GM21390 (cell line): ENCODE data around the gene ITPR2.
"Not testable (repeated sequence)": the region's sequence is repeated elsewhere in the genome, so short reads cannot be mapped to it uniquely, and the experiment has no call there.

Experiments used
- ATAC-seq: cut with Tn5 transposase; IDR thresholded peaks from one replicate; pipeline ENCODE4 v1.9.1; 2021; ENCODE audit not compliant: unreplicated experiment

The ITPR2 gene

DNA sequence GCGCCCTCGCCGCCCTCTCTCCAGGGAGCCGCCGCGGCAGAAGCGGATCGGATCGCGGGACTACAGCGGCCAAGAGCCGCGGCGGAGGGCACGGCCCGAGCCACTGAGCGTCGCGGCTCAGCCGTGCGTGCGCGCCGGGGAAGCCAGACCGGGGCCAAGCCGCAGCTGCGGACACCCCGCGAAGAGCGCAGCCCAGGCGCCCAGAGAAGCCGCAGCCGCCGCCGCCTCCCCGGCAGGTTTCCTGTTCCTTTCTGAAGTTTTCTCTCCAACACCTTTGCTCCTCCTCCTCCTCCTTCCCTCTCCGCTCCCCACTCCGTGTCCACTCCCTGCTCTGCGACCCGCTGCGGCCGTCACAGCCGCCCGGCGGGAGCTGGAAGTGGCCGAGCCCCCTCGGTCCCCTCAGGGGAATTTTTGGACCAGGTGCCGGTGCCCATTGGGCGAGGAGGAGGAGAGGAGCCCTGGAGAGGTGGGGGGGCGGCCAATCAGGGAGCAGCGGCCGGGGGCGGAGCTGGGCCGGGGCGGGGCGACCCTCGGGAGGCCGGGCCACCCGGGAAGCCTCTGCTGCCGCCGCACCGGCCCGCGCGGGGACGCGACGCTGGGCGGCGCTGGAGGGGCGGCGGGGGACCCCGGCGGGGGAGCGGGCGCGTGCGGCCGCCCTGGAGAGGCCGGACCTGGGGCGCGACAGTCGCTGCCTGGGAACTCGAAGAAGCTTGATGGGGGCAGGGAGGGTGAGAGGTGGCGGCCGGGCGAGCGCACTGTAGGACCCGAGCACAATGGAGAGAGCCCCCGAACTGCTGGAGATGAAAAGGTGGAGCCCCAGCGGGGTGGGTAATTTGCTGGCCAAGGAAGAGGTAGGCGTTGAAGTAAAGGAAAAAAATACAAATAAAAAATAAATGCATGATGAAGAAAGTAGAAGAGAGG lies at the start of gene ITPR2:
TSS of gene ITPR2 (minus strand) at position 373 of the 921 bp plus-strand sequence. CDS start 413 bp downstream, outside the sequence.
- peak; percentile 66 for ATAC-seq

DNA sequence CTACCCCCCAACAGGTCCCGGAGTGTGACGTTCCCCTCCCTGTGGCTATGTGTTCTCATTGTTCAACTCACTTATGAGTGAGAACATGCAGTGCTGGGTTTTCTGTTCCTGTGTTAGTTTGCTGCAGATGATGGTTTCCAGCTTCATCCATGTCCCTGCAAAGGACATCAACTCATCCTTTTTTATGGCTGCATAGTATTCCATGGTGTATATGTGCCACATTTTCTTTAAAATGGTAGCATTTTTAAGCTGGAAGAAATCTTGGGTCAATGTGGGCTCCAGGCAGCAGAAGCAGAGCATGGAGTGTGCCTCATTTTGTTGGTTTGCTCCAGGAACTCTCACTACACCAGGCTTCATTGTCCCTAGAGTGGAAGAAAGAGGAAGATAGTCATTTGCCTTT lies 47.6 kb upstream of the ITPR2 start:
- ATAC-seq = no peak

DNA sequence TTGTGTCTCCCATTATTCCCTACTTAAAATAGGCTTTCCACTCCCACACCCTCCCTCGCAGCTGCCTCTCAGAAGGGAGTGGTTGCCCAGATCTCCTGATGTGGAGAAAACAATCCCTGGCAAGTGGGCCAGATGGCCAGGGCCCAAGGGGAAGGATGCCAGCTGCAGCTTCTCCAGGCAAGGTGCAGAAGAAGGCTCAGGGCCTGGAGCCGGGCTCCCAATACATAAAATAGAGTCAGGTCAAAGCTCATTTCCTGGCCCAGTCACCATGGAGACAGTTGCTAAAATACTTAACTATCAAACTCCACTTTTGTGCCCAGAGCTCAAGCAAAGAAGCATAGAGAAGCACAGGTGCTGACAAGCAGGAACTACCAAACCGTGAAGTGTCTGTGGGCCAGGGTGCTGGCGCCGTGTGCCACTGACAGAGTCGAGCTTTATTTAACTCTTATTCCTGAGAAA lies 45.7 kb upstream of the ITPR2 start:
- ATAC-seq = no peak

DNA sequence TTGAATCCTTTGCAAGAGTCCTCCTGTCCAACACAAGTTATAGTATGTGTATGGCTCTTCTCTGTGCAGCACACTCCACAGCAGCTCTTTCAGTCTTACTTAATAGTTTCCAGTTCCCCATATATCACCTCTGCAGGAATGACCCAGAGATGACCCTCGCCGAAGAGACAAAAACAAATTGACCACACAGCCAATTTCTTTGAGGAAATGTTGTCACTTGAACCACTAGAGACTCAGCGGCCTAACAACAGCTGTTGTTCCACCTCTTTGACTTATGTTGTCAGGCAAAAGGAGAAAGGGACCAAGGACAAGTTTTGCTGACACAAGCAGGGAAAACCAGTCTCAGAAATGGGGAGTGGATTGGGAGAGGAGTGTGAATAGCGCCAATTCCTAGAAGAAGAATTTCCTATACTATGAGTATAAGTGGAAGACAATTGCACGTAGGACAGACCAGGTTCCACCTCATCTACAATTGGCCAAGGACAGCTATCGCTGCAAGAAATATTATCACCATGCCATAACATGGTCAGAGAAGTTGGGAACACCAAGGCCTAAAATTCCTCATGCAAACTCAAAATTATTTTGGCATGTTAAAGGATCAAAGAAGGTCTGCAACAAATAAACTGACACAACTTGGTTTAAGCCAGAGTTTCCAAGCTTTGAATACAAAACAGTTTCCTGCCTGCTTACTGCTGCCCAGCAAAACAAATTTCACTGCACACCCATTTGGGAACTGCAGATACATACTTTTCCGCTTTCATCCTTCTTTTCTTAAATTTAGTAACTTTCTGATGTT lies 41.7 kb upstream of the ITPR2 start:
- peak; percentile 49 for ATAC-seq

DNA sequence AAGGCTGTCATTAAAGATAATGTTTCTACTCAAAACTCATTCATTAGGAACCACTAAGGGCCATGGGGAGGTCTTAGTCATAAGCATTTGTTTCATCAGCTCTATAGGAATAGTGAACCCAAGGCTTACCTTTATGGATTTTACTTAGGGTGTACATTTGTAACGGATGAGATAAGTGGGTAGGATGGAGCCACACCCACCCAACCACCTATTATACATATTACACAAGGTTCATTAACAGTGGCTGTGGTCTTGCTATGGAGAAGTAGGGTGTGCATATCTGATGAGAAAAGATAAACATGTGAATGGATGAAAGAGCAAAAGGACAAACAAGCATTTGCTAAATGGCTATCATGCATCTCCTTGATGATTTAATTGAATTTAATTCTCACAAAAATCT lies 39.6 kb upstream of the ITPR2 start:
- ATAC-seq = no peak

DNA sequence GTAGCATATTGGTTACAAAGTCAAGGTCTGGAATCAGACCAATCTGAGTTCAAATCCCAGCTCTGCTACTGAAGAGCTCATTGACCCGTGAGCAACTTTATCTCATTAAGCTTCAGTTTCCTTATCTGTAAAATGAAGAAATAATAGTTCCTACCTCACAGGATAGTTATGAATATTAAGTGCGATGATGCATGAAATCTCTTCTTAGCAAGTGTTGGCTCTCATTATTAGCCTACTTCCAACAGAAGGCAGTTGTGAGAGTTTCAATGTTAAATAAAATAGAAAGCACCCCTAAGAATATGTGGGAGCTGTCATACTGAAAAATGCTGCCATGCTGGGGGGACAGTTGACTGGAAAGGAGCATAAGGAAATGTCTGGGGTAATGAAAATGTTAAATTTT lies 39.0 kb upstream of the ITPR2 start:
- no peak for ATAC-seq

DNA sequence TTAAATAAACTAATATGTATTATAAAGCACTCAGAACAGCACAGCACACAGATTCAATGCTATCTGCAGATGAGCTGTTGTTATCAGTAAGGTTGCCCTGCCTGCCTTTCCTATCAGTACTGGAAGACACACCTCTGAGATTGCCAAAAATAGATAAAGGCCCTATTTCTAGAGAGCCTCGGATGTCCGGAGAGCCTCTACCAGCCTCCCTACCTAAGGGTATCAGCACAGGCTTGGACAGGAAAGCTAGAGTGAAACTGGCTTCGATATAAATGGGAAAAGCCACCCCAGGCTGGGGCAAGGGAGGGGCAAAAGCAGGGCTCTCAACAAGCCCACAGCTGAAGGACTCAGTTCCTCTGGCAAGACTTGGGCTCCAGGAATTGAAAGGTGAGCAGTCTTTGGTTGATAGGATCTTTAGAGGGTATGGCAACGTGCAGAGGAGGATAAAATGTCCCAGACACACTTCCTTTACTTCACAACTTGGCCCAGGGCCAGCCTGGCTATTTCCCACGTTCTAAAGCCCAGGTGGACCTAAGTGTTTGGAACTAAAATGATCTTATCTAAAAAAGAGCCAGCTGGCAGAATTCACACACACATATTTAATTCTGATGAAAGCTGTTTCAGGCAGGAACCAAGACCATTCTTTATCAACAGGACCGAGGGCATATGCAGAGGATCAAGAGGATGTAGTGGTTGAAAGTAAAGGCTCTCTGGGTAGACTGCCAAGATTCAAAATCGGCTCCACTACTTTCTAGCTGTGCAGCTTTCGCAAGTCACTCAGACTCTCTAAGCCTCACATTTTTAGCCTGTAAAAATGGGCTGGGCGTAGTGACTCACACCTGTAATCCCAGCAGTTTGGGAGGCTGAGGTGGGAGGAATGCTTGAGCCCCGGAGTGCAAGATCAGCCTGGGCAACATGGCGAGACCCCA lies 37.8 kb upstream of the ITPR2 start:
- peak; percentile 43 for ATAC-seq

DNA sequence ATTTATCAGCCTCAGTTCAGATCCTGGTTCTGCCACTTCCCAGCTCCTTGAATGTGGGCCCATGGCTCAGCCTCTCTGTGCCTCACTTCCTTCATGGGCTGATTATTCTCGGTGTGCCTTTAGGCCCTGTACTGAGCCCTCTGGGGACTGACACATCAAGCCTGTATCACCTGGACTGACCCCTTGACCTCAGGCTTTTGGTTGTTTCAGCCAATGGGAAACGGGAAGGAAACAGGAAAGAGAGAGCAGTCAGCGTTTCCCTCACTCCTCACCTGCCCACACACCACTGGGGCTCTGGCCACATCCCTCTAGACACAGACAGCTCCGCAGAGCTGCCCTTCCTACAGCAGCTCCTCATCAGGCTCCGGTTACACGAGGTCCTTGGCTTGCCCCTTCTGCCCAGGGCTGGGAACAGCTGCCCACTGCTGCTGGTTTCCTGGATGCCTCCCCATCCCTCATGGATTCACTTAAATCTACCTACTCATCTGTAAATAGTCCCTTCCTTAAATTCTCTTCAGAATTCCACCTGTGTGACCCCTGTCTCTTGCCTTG lies 37.0 kb upstream of the ITPR2 start:
- no peak for ATAC-seq

DNA sequence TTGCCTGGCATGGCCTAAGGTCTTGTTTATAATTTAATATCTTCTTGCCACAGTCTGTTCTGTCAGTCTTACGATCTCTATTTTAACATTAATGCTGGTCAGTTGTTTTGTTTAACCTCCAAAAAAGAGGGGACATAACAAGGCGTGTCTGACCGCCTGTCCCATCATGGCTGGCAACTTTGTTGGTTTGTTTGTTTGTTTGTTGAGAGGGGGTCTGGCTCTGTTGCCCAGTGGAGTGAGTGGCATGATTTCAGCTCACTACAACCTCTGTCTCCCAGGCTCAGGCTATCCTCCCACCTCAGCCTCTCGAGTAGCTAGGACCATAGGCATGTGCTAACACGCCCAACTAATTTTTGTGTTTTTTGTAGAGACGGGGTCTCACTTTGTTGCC lies 36.1 kb upstream of the ITPR2 start:
- no peak for ATAC-seq

DNA sequence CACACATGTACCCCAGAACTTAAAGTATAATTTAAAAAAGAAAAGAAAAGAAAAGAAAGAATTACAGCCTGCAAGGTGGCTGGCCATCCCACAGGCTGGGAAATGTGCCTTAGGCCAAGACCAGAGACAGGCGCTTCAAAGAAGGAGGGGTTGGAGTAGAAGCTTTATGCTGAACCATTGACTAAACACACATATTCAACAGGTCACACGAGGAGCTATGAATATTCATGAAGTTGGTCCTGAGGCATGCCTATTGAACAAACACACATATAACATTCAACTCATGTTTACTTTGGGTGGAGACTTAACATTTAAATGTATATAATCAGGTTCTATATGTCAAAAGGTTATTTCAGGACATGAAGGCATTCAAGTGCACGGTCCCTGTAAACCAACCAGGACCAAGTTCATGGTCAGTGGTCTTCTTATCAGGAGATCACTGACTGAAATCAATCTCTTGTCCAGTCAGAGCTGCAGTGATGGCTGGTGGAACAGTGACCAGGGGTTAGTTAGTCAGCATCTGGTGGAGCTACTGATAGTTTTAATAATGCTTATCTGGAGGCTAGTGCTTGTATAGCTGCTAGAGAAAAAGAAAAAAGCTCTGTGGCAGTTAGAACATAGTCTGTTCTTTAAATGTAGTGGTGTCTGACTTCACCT lies 35.6 kb upstream of the ITPR2 start:
- ATAC-seq = no peak

DNA sequence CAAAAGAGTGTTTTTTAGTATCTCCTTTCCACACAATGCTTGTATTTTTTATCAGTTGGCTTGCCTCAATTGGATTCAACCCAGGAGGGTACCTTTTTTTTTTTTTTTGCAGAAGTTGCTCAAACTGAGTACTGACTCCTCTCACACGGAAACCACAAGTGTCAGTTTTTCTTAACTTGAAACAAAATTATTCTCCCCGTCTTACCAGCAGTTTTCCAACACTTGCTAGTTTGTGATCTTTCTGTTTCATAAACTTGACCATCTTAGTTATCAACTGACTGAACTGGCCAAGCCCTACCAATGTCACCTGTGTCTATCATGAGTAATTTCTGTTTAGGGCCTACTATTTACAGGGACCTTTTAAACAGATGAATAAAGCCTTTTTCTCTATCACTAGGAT lies 34.1 kb upstream of the ITPR2 start:
- ATAC-seq = peak; percentile 69

DNA sequence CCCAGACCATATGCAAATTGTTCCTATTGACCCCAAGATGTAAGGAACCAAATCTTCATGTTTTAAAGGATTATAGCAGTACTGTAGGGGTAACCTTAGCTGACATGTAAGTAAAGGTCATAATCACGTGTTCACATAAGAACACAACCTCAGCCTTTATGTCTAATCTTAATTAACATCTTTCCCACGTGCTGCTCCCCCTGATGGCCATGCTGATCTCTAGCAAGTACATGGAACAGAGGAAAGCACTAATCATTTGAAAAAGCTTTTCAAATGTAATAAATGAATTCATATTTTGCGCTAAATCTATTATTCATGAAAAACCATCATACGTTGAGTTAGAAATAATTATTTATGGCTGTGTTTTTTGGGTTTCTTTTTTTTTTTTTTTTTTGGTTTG lies 30.5 kb upstream of the ITPR2 start:
- no peak for ATAC-seq

DNA sequence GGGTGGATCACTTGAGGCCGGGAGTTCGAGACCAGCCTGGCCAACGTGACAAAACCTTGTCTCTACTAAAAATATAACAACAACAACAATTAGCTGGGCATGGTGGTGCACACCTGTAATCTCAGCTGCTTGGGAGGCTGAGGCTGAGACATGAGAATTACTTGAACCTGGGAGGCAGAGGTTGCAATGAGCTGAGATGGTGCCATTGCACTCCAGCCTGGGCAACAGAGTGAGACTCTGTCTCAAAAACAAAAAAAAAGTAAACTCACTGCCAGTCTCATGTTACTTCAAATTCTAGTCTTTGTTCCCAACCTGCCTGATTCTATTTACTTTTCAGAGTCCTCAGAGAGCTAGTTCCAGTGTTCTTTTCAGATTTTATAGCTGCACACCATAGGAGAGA lies 29.8 kb upstream of the ITPR2 start:
- ATAC-seq = not testable (repeated sequence)

DNA sequence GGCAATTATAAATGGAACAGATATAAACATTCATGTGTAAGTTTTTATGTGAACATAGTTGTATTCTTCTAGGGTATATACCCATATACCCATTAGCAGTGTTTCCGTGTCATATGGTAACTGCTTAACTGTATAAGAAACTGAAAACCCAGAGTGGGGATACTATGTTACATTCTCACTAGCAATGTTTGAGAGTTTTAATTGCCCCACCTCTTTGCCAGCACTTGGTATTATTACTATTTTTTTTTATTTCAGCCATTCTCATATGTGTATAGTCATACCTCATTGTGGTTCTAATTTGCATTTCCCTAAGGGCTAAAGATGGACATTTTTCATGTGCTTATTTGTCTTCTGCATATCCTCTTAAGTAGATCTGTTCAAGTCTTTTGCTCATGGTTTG lies 28.7 kb upstream of the ITPR2 start:
- no peak for ATAC-seq

DNA sequence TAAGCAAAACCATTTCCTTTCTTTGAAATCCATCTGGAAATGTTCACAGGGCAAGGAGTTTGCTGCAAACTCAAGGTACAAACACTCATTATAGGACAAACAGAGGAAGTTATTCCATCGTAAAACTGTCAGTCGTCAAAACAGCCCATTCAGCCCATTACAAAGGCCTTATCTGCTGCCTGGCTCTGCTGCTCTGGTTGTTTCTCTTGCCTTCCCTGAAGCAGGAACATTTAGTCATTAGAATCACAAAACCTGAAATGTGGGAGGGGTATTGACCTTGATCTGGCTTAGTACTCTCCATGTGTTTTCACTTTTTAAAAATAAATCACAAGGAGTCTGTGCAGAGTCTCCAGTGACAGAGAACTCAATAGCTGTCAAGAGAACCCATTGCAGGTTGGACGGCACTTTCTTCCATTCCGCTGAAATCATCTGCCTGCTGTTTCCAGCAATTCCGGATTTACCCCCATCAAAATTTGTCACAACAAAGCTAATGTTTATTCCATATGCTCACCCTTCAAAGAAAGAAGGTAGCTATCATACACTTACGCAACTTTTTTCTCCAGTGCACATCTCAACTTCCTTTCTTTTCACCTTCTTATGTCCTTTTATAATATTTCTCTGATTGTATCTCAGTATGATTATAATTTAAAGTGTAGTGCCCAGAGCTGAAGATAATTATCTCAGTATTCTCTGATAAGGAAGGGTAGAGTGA lies 24.6 kb upstream of the ITPR2 start:
- no peak for ATAC-seq

DNA sequence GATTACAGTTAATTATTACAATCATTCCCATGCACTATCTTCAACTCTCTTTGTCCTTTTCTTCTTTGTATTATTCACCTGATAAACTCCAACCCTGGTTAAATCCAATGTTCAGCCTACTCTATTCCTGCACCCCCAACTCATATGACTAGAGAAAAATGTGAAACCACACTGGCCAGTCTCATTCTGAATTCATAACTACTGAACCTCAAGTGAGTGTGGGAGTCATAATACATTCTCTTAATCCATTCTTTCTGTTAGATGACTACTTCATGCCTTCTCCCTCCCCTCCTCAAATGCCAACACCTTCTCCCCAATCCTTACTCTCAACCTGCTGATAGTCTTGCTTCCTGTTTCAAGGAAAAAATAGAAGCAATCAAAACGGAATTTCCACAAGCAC lies 22.3 kb upstream of the ITPR2 start:
- ATAC-seq = no peak

DNA sequence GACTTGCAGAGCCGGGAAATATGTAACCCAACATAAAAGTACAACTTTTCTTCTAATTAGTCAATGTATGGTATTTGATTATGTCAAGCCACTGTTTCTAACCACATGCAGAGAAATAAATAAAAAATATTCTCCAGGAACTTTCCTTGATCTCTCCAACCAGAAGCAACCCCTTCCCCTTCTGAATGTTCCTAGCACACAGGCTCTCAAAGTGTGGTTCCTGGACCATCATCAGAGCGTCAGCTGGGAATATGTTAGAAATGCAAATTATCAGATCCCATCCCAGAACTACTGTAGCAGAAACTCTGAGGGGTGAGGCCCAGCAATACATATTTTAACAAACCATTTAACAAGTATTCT lies 21.0 kb upstream of the ITPR2 start:
- ATAC-seq = peak; percentile 25

DNA sequence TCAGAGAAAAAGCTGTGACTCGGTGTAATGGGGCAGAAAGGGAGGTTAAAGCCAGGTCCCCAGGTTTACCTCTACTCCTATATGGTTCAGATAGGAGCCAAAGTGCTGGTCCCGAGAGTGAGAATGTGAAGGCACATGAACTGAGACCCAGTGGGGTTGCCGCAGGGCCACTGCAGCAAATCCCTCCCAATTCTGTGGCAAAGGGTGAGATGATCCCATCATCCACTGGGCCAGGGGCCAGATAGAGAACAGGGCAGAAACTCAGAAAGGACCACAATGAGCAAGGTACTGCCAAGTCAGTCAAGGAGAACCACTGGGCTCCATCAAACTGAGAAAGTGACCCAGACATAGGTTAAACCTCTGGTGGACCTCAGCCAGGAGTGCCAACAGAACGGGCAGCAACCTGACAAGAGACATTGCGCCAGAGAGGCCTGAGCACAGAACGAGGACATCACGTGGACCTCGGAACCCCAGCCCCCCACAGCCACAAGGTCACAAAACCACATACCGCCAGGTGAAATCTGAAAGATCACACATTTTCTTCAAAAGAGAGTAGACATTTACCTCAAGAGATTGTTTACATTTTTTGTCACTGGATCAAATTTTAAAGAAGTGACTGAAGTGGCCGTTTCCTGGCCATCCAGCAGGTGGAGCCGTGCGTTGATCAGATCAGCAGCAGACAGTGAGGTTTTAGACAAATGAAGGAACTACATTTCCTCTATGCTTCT lies 20.5 kb upstream of the ITPR2 start:
- peak; percentile 80 for ATAC-seq
